ENCODE measurements around the gene SORD. TPM values are rescaled to one million over a fixed set of nuclear protein-coding genes. Genes with fewer than 3 reads are reported as not detected.
A peak's percentile ranks its signal among the peaks of the same experiment; 100 is the strongest.
"Not testable (repeated sequence)": the region's sequence is repeated elsewhere in the genome, so short reads cannot be mapped to it uniquely, and the experiment has no call there.

The SORD gene
- total RNA-seq = 13.9 and 17.7 TPM in 2 replicates

DNA sequence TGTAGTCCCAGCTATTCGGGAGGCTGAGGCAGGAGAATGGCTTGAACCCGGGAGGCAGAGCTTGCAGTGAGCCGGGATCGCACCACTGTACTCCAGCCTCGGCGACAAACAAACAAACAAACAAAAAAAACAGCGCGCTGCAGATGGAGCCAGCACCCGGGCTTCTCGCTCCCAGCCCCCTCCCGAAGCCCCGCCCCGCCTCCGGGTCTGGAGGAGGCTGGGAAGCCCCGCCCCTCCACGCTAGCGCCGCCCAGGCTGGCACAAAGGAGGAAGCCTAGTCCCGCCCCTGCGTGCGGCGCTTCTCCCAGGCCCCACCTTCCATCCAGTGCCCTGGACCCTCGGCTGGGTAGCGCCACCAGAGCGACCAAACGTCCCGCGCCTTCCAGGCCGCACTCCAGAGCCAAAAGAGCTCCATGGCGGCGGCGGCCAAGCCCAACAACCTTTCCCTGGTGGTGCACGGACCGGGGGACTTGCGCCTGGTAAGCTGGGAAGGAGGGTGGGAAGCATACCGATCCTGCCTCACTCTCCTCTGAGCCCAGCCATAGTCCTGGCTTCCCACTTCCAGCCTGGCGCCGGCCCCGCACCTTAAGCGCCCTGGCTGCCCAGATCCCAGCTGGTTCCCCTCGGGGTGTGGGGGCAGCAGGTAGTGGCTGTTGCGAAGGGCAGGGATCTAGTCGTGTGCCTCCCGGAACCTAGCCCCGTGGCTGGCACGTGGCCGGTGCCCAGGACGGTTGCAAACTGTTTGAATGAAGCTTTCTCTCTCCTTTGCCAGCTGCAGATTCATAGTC is at the start of gene SORD:
Gene SORD, plus strand, starts transcription at position 325 of the 788 bp plus-strand sequence. Its CDS starts 89 bp downstream, at position 414.
- peak; percentile 70 for DNase-seq (ENCODE audit: low read depth)
- H3K4me3 ChIP-seq (ENCODE audit: low read depth, low read length) = peak within 1 kb of the TSS; percentile 76
- no peak for TF ChIP-seq CTCF (IDR thresholded peaks at IDR 0.05; ENCODE audit: insufficient read depth, low read depth, low read length)

GRCh38 chr15:44976183-44976582 is 46.8 kb upstream of the SORD start:
- not testable (repeated sequence) for DNase-seq (ENCODE audit: low read depth); H3K4me3 ChIP-seq (ENCODE audit: low read depth, low read length)

DNA sequence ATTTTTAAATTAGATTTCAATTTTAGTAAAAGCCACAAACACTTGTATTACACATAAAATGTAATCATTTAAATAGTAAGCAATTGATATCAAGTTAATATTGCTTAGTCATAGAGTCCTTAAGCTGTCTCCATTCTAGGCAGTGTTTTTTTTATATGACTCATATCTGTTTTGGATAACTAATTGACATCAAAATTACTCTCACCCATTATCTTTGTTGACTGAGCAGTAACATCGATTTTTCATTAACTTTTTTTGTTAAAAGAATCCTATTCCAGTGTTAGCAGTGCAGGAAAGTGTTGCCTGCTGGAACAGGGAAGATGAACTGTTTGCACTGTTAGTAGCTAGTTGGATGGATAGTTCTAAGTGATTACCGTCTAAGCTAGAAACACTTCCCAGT is 45.2 kb upstream of the SORD start:
- H3K4me3 ChIP-seq (ENCODE audit: low read depth, low read length); DNase-seq (ENCODE audit: low read depth): not testable (repeated sequence)

DNA sequence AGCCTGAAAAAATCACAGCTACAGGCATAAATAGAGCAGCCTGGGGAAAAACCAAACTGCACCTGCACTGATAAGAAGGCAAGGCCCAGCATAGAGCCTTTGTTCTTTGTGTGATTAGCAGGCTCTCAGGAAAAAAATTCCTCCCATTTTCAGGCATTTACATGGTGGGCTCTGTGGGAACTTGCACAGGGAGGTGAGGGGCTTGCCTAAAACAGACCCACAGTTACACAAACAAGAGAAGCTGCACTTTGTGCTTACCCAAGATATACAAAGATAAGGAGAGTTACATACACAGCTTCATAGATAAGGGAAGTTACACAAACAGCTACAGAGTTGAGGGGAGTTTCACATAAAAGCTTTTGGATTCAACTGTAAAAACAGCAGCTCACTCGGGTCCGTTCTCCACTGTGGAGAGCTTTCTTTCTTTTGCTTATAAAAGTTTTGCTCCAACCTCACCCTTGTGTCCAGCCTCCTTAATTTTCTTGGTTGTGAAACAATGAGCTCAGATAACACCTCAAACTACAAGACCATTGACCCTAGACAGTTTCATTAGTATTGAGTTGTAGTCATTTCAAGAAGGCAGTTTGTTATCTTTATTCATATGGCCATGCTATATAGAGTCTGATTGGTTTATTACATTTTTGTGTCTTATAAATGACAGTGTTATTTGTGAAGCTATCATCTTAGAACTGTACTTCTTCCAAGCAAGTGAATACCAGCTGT is 43.2 kb upstream of the SORD start:
- not testable (repeated sequence) for DNase-seq (ENCODE audit: low read depth); H3K4me3 ChIP-seq (ENCODE audit: low read depth, low read length)

GRCh38 chr15:44984144-44984543 is 38.9 kb upstream of the SORD start:
- H3K4me3 ChIP-seq (ENCODE audit: low read depth, low read length); DNase-seq (ENCODE audit: low read depth): not testable (repeated sequence)

DNA sequence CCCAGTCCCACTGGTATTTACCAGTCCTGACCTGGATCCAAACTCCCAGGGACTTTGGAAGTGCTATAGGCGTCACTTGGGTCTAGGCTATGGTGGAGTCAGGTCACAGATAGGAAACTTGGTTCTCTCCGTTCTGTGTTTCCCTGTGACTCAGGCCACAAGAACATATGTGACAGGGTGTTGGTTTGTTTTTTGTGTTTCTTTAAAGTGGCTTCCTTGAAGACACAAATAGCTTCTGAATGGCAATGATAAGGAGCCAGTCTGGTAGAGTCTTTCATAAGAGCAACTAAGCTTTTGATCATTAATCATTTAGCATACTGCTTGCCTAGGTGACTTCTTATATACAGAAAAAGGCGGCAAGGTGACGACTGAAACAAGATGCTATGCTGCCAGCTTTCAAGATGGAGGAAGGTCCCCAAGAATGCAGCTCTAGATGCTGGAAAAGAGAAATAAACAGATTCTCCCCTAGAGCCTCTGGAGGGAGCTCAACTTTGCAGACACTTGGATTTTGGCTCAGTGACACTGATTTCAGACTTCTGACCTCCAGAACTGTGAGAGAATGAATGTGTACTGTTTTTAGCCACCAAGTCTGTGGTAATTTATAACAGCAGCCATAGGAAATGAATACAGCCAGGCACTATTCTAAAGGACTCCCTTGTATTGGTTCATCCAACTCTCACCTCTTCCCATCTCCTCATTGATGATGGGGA is 36.5 kb upstream of the SORD start:
- not testable (repeated sequence) for H3K4me3 ChIP-seq (ENCODE audit: low read depth, low read length); DNase-seq (ENCODE audit: low read depth)

- not testable (repeated sequence) for H3K4me3 ChIP-seq (ENCODE audit: low read depth, low read length); DNase-seq (ENCODE audit: low read depth)
Observed at GRCh38 chr15:44987711-44988110, 35.3 kb upstream of the SORD start.

DNA sequence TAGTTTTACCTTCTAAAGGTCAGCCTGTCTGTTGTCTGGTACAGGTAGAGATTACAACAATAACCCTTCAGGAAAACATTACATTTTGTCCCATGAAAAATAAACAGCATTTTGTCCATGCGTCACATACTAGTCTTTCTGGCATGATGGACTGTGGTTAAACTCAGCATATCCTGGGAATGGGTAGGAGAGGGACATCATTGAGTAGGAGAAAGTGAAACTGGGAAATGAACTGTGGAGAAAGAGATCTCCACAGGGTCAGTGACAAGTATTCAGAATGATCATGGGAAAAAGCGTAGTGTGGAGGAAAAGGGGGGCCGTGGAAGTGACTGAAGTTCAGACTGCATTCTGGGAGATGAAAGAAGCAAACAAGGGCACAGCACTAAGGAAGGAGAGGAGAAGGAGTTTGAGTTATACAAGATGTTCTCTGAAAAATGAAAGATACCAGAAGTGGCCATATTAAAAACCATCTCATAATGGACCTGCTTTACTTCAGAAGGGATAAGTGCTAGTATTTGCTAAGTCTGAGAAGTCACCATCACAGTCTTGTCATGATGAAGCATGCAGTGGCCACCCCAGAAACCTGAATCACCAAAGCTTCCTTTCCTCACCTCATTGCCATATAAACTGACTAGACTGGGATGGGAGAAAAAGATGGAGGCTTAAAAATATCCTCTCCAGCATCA is 34.7 kb upstream of the SORD start:
- not testable (repeated sequence) for H3K4me3 ChIP-seq (ENCODE audit: low read depth, low read length); DNase-seq (ENCODE audit: low read depth)

DNA sequence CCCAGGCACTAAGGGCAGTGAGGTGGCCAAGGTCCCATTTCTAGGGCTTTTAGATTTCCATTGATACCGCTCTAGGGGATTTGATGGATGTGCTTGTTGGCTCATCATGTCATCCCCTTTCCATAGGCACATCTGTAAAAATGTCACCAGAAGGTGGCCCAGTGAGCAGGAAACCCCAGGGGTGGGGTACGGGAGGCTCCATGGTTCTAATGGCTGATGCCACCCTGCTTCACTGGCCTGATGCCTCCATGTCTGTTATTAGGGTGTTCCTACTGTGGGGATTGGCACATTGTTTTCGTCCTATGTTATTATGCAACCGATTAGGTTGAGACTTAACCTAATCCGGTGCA is 34.1 kb upstream of the SORD start:
- H3K4me3 ChIP-seq (ENCODE audit: low read depth, low read length); DNase-seq (ENCODE audit: low read depth): not testable (repeated sequence)

DNA sequence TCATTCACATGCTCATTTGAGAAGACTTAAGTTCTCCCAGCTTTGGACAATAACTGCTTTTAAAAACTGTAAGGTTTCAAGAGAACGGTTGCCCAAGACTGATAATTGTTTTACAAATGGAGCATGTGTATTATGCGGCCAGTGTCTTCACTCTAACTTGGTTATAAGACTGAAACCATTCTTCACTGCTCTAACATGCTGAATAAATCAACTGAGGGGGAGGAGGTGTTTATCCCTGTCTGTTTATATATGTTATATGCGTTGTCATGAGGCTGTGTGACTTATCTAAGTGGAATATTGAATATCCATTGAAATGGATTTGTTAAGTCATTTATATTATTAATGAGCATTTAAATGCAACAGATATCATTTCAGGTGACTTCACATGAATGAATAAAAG is 25.4 kb upstream of the SORD start:
- DNase-seq (ENCODE audit: low read depth); H3K4me3 ChIP-seq (ENCODE audit: low read depth, low read length): not testable (repeated sequence)

DNA sequence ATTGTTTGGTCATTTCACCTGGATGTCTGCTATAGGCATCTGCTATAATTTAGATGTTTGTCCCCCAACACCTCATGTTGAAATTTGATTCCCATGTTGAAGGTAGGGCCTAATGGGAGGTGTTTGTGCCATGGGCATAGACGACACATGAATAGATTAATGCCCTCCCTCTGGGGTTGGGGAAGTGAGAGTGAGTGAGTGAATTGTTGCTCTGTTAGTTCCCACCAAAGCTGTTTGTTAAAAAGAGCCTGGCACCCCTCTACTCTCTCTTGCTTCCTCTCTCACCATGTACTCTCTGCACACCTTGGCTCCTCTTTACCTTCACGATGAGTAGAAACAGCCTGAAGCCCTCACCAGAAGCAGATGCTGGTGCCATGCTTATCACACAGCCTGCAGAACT is 23.9 kb upstream of the SORD start:
- no peak overlapping the region for H3K4me3 ChIP-seq (ENCODE audit: low read depth, low read length)
- DNase-seq (ENCODE audit: low read depth) = no peak
- no peak for TF ChIP-seq CTCF (IDR thresholded peaks at IDR 0.05; ENCODE audit: insufficient read depth, low read depth, low read length)

DNA sequence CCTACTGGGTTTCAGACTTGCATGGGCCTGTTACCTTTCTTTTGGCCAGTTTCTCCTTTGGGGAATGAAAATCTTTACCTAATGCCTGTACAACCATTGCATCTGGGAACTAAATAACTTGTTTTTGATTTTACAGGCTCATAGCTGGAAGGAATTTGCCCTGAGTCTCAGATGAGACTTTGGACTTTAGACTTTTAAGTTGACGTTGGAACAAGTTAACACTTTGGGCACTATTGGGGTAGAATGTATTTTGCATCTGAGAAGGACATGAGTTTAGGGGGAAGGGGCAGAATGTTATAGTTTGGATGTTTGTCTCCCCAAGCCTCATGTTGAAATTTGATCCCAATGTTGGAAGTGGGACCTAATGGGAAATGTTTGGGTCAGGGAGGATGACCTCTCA is 21.8 kb upstream of the SORD start:
- not testable (repeated sequence) for DNase-seq (ENCODE audit: low read depth)

DNA sequence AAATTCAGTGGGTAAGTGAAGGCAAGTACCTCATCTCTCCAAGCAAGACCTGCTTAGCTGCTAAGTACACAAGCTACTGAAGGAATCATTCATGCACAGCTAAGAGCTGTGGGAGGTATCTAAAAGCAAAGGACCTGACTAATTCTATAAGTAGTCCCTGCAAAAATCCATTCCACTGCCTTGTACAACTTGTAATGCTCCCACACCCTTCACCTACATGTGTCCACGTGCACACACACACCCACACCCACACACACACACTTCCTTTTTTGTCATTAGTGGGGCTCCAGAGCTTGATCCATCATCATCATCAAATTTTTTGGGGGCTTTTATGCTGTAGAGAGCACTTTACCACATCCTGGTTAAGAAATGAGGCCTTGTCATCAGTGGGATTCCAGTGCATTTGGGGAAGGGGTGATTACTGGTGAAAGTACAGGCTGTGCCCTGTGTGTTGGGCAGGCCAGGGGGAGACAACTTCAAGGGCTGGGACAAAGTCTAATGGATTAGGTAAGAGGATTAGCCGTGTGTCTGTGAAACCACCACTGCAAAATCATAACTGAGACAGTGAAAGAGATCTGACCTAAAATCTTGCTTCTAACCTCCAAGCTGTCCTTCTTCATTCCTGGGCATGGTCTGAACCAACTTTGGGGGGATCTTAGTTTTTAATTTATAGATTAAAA is 19.1 kb upstream of the SORD start:
- not testable (repeated sequence) for DNase-seq (ENCODE audit: low read depth); H3K4me3 ChIP-seq (ENCODE audit: low read depth, low read length)

More for the DNA sequence above, 21.8 kb upstream of the SORD start:
- not testable (repeated sequence) for H3K4me3 ChIP-seq (ENCODE audit: low read depth, low read length)

DNA sequence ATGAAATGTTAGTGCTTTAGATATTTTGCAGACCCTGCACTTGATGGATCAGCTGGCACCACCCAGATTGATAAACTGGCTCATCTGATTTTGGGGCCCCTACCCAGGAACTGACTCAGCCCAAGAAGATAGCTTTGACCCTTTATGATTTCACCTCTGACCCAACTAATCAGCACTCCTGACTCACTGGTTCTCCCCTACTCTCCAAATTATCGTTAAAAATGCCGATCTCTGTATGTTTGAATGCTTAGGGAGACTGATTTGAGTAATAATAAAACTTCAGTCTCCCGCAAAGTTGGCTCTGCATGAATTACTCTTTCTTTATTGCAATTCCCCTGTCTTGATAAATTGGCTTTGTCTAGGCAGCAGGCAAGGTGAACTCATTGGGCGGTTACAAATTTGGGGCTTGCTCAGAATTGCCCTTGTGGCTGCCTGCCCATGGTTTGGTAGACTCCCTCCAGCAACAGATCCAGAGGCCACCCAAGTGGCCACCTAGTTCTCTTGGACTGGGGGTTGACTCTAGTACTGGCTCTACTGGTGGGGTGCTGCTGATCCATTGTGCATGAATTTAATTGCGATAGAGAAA is 18.3 kb upstream of the SORD start:
- H3K4me3 ChIP-seq (ENCODE audit: low read depth, low read length); DNase-seq (ENCODE audit: low read depth): not testable (repeated sequence)
